Tibial nerve (tissue), 3 donors: ENCODE measurements around the gene HGF.

Experiments
- POLR2A ChIP-seq, 2 donors: fragments of 450-650 bp; IDR thresholded peaks; one replicate each; pipeline ENCODE4 v1.6.1; 2017; ENCODE audit warnings: antibody characterized with exemption in 2 of 2, mild to moderate bottlenecking in 2 of 2, moderate library complexity in 2 of 2
- TF ChIP-seq, protein P1 (sequence below), 5 experiments: fragments of 200-600 bp in 3 of 5; fragments of 450-650 bp in 2 of 5; sonication (generic) in 3 of 5; IDR thresholded peaks; one replicate each; pipeline ENCODE4 v1.5.1; 2016 to 2019; ENCODE audit warnings: antibody characterized with exemption in 5 of 5, mild to moderate bottlenecking in 3 of 5, moderate library complexity in 2 of 5

DNA sequence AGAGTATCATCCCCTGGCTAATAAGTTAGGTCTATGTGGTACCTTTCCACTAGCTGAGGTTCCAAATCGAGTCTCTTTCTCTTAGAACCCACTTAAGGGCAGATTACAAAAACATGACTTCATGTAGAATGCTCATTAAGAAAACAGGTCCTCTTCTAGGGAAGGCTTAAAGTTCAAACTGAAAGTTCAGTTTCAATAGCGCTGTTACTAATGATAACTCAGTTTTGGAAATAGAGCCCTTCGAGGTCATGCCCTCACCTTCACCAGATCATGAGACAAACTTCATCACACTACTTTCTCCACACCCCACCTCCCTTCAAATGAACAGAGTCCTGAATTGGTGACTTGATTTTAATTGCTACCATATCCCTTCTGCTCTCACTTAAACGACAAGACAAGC lies 26.2 kb downstream of the HGF start:
- TF ChIP-seq, protein P1, sequence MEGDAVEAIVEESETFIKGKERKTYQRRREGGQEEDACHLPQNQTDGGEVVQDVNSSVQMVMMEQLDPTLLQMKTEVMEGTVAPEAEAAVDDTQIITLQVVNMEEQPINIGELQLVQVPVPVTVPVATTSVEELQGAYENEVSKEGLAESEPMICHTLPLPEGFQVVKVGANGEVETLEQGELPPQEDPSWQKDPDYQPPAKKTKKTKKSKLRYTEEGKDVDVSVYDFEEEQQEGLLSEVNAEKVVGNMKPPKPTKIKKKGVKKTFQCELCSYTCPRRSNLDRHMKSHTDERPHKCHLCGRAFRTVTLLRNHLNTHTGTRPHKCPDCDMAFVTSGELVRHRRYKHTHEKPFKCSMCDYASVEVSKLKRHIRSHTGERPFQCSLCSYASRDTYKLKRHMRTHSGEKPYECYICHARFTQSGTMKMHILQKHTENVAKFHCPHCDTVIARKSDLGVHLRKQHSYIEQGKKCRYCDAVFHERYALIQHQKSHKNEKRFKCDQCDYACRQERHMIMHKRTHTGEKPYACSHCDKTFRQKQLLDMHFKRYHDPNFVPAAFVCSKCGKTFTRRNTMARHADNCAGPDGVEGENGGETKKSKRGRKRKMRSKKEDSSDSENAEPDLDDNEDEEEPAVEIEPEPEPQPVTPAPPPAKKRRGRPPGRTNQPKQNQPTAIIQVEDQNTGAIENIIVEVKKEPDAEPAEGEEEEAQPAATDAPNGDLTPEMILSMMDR (IDR thresholded peaks at IDR 0.05): no peak
- no peak for TF ChIP-seq POLR2A (IDR thresholded peaks at IDR 0.05)
